Measurements from ENCODE around the gene SLC22A2.

SLC22A2 gene

GRCh38 chr6:160285541-160286105 lies 27.0 kb upstream of the SLC22A2 start:
- Histone ChIP-seq H3K9ac (ENCODE audit: low read length in 2 of 2) (no peak overlapping the region), H3K4me1 (ENCODE audit: control insufficient read depth, insufficient read depth, low read length) (no peaks in the 10 kb centered on the region), H3K27ac (ENCODE audit: low read length) (no peak overlapping the region), H3K4me3 (ENCODE audit: low read length in 2 of 2) (no peak overlapping the region), H3K9me3 (ENCODE audit: control insufficient read depth in 2 of 2, low read length in 2 of 2) (no peaks in the 10 kb centered on the region), H3K27me3 (ENCODE audit: control insufficient read depth in 1 of 2, insufficient read depth in 2 of 2, low read length in 2 of 2) (no peaks in the 10 kb centered on the region), H3K36me3 (ENCODE audit: control insufficient read depth in 2 of 2, insufficient read depth in 2 of 2, low read length in 2 of 2) (no peaks in the 10 kb centered on the region)

GRCh38 chr6:160284575-160284974 lies 26.0 kb upstream of the SLC22A2 start:
- no peaks in the 10 kb centered on the region for H3K36me3 ChIP-seq (ENCODE audit: control insufficient read depth in 2 of 2, insufficient read depth in 2 of 2, low read length in 2 of 2)
- peaks cover 0 to 2% of the 10 kb centered on the region in 2 donors for H3K9me3 ChIP-seq (ENCODE audit: control insufficient read depth in 2 of 2, low read length in 2 of 2)
- no peak overlapping the region for H3K27ac ChIP-seq (ENCODE audit: low read length)
- H3K4me3 ChIP-seq (ENCODE audit: low read length in 2 of 2) = no peak overlapping the region
- H3K4me1 ChIP-seq (ENCODE audit: control insufficient read depth, insufficient read depth, low read length) = no peaks in the 10 kb centered on the region
- H3K9ac ChIP-seq (ENCODE audit: low read length in 2 of 2) = no peak overlapping the region
- H3K27me3 ChIP-seq (ENCODE audit: control insufficient read depth in 1 of 2, insufficient read depth in 2 of 2, low read length in 2 of 2) = no peaks in the 10 kb centered on the region

- Histone ChIP-seq H3K9me3 (ENCODE audit: control insufficient read depth in 2 of 2, low read length in 2 of 2) (peaks cover 0 to 2% of the 10 kb centered on the region in 2 donors), H3K9ac (ENCODE audit: low read length in 2 of 2) (no peak overlapping the region), H3K4me1 (ENCODE audit: control insufficient read depth, insufficient read depth, low read length) (no peaks in the 10 kb centered on the region), H3K27ac (ENCODE audit: low read length) (no peak overlapping the region), H3K4me3 (ENCODE audit: low read length in 2 of 2) (no peak overlapping the region), H3K36me3 (ENCODE audit: control insufficient read depth in 2 of 2, insufficient read depth in 2 of 2, low read length in 2 of 2) (no peaks in the 10 kb centered on the region), H3K27me3 (ENCODE audit: control insufficient read depth in 1 of 2, insufficient read depth in 2 of 2, low read length in 2 of 2) (no peaks in the 10 kb centered on the region)
Observed at GRCh38 chr6:160282444-160282843, 23.8 kb upstream of the SLC22A2 start.

GRCh38 chr6:160279850-160280249 lies 21.2 kb upstream of the SLC22A2 start:
- no peak overlapping the region for H3K9ac ChIP-seq (ENCODE audit: low read length in 2 of 2)
- H3K27me3 ChIP-seq (ENCODE audit: control insufficient read depth in 1 of 2, insufficient read depth in 2 of 2, low read length in 2 of 2) = no peaks in the 10 kb centered on the region
- H3K36me3 ChIP-seq (ENCODE audit: control insufficient read depth in 2 of 2, insufficient read depth in 2 of 2, low read length in 2 of 2) = no peaks in the 10 kb centered on the region
- H3K4me1 ChIP-seq (ENCODE audit: control insufficient read depth, insufficient read depth, low read length) = no peaks in the 10 kb centered on the region
- H3K27ac ChIP-seq (ENCODE audit: low read length) = no peak overlapping the region
- no peak overlapping the region for H3K4me3 ChIP-seq (ENCODE audit: low read length in 2 of 2)
- peaks cover 0 to 2% of the 10 kb centered on the region in 2 donors for H3K9me3 ChIP-seq (ENCODE audit: control insufficient read depth in 2 of 2, low read length in 2 of 2)

- no peak overlapping the region for H3K9ac ChIP-seq (ENCODE audit: low read length in 2 of 2)
- peaks cover 0 to 2% of the 10 kb centered on the region in 2 donors for H3K9me3 ChIP-seq (ENCODE audit: control insufficient read depth in 2 of 2, low read length in 2 of 2)
- H3K27me3 ChIP-seq (ENCODE audit: control insufficient read depth in 1 of 2, insufficient read depth in 2 of 2, low read length in 2 of 2) = no peaks in the 10 kb centered on the region
- H3K4me1 ChIP-seq (ENCODE audit: control insufficient read depth, insufficient read depth, low read length) = no peaks in the 10 kb centered on the region
- no peaks in the 10 kb centered on the region for H3K36me3 ChIP-seq (ENCODE audit: control insufficient read depth in 2 of 2, insufficient read depth in 2 of 2, low read length in 2 of 2)
- H3K27ac ChIP-seq (ENCODE audit: low read length) = no peak overlapping the region
- H3K4me3 ChIP-seq (ENCODE audit: low read length in 2 of 2) = no peak overlapping the region
Observed at GRCh38 chr6:160278786-160279310, 20.2 kb upstream of the SLC22A2 start.

- H3K36me3 ChIP-seq (ENCODE audit: control insufficient read depth in 2 of 2, insufficient read depth in 2 of 2, low read length in 2 of 2) = no peaks in the 10 kb centered on the region
- H3K4me1 ChIP-seq (ENCODE audit: control insufficient read depth, insufficient read depth, low read length) = no peaks in the 10 kb centered on the region
- H3K4me3 ChIP-seq (ENCODE audit: low read length in 2 of 2) = no peak overlapping the region
- H3K27ac ChIP-seq (ENCODE audit: low read length) = no peak overlapping the region
- H3K9ac ChIP-seq (ENCODE audit: low read length in 2 of 2) = no peak overlapping the region
- peaks cover 0 to 2% of the 10 kb centered on the region in 2 donors for H3K9me3 ChIP-seq (ENCODE audit: control insufficient read depth in 2 of 2, low read length in 2 of 2)
- H3K27me3 ChIP-seq (ENCODE audit: control insufficient read depth in 1 of 2, insufficient read depth in 2 of 2, low read length in 2 of 2) = no peaks in the 10 kb centered on the region
Observed at GRCh38 chr6:160278311-160278710, 19.7 kb upstream of the SLC22A2 start.

GRCh38 chr6:160277546-160277945 lies 18.9 kb upstream of the SLC22A2 start:
- Histone ChIP-seq H3K27me3 (ENCODE audit: control insufficient read depth in 1 of 2, insufficient read depth in 2 of 2, low read length in 2 of 2) (no peaks in the 10 kb centered on the region), H3K27ac (ENCODE audit: low read length) (no peak overlapping the region), H3K4me3 (ENCODE audit: low read length in 2 of 2) (no peak overlapping the region), H3K36me3 (ENCODE audit: control insufficient read depth in 2 of 2, insufficient read depth in 2 of 2, low read length in 2 of 2) (no peaks in the 10 kb centered on the region), H3K4me1 (ENCODE audit: control insufficient read depth, insufficient read depth, low read length) (no peaks in the 10 kb centered on the region), H3K9me3 (ENCODE audit: control insufficient read depth in 2 of 2, low read length in 2 of 2) (peaks cover 0 to 2% of the 10 kb centered on the region in 2 donors), H3K9ac (ENCODE audit: low read length in 2 of 2) (no peak overlapping the region)

- H3K27ac ChIP-seq (ENCODE audit: low read length) = no peak overlapping the region
- peaks cover 0 to 2% of the 10 kb centered on the region in 2 donors for H3K9me3 ChIP-seq (ENCODE audit: control insufficient read depth in 2 of 2, low read length in 2 of 2)
- no peaks in the 10 kb centered on the region for H3K27me3 ChIP-seq (ENCODE audit: control insufficient read depth in 1 of 2, insufficient read depth in 2 of 2, low read length in 2 of 2)
- no peak overlapping the region for H3K9ac ChIP-seq (ENCODE audit: low read length in 2 of 2)
- H3K4me1 ChIP-seq (ENCODE audit: control insufficient read depth, insufficient read depth, low read length) = no peaks in the 10 kb centered on the region
- no peak overlapping the region for H3K4me3 ChIP-seq (ENCODE audit: low read length in 2 of 2)
- no peaks in the 10 kb centered on the region for H3K36me3 ChIP-seq (ENCODE audit: control insufficient read depth in 2 of 2, insufficient read depth in 2 of 2, low read length in 2 of 2)
Observed at GRCh38 chr6:160277144-160277543, 18.5 kb upstream of the SLC22A2 start.

GRCh38 chr6:160276126-160276525 lies 17.5 kb upstream of the SLC22A2 start:
- Histone ChIP-seq H3K4me3 (ENCODE audit: low read length in 2 of 2) (no peak overlapping the region), H3K27me3 (ENCODE audit: control insufficient read depth in 1 of 2, insufficient read depth in 2 of 2, low read length in 2 of 2) (no peaks in the 10 kb centered on the region), H3K36me3 (ENCODE audit: control insufficient read depth in 2 of 2, insufficient read depth in 2 of 2, low read length in 2 of 2) (no peaks in the 10 kb centered on the region), H3K9ac (ENCODE audit: low read length in 2 of 2) (no peak overlapping the region), H3K9me3 (ENCODE audit: control insufficient read depth in 2 of 2, low read length in 2 of 2) (peaks cover 0 to 2% of the 10 kb centered on the region in 2 donors), H3K27ac (ENCODE audit: low read length) (no peak overlapping the region), H3K4me1 (ENCODE audit: control insufficient read depth, insufficient read depth, low read length) (no peaks in the 10 kb centered on the region)

GRCh38 chr6:160275511-160276003 lies 16.9 kb upstream of the SLC22A2 start:
- no peak overlapping the region for H3K9ac ChIP-seq (ENCODE audit: low read length in 2 of 2)
- H3K9me3 ChIP-seq (ENCODE audit: control insufficient read depth in 2 of 2, low read length in 2 of 2) = peaks cover 0 to 2% of the 10 kb centered on the region in 2 donors
- no peaks in the 10 kb centered on the region for H3K36me3 ChIP-seq (ENCODE audit: control insufficient read depth in 2 of 2, insufficient read depth in 2 of 2, low read length in 2 of 2)
- H3K4me3 ChIP-seq (ENCODE audit: low read length in 2 of 2) = no peak overlapping the region
- H3K27me3 ChIP-seq (ENCODE audit: control insufficient read depth in 1 of 2, insufficient read depth in 2 of 2, low read length in 2 of 2) = no peaks in the 10 kb centered on the region
- H3K27ac ChIP-seq (ENCODE audit: low read length) = no peak overlapping the region
- H3K4me1 ChIP-seq (ENCODE audit: control insufficient read depth, insufficient read depth, low read length) = no peaks in the 10 kb centered on the region

GRCh38 chr6:160274871-160275510 lies 16.4 kb upstream of the SLC22A2 start:
- no peaks in the 10 kb centered on the region for H3K36me3 ChIP-seq (ENCODE audit: control insufficient read depth in 2 of 2, insufficient read depth in 2 of 2, low read length in 2 of 2)
- no peaks in the 10 kb centered on the region for H3K4me1 ChIP-seq (ENCODE audit: control insufficient read depth, insufficient read depth, low read length)
- H3K4me3 ChIP-seq (ENCODE audit: low read length in 2 of 2) = no peak overlapping the region
- no peak overlapping the region for H3K27ac ChIP-seq (ENCODE audit: low read length)
- H3K9ac ChIP-seq (ENCODE audit: low read length in 2 of 2) = no peak overlapping the region
- H3K9me3 ChIP-seq (ENCODE audit: control insufficient read depth in 2 of 2, low read length in 2 of 2) = peaks cover 0 to 2% of the 10 kb centered on the region in 2 donors
- no peaks in the 10 kb centered on the region for H3K27me3 ChIP-seq (ENCODE audit: control insufficient read depth in 1 of 2, insufficient read depth in 2 of 2, low read length in 2 of 2)
